Endothelial cell (in vitro differentiated cells): ENCODE data around the gene FTO. TPM values are rescaled to one million over a fixed set of nuclear protein-coding genes. Genes with fewer than 3 reads are reported as not detected.

ENCODE experiments used
- DNase-seq: peaks from one replicate; pipeline ENCODE4 v3.0.0; 2021; ENCODE audit warnings: low spot score
- H3K27ac Mint-ChIP-seq: one replicate; pipeline ENCODE4 v1.8.0; 2021; ENCODE audit warnings: mixed read lengths, inconsistent platforms; ENCODE audit not compliant: unreplicated experiment
- H3K27me3 Mint-ChIP-seq: one replicate; pipeline ENCODE4 v1.8.0; 2021; ENCODE audit warnings: mild to moderate bottlenecking, moderate library complexity, mixed read lengths, inconsistent platforms; ENCODE audit not compliant: unreplicated experiment
- H3K36me3 Mint-ChIP-seq: one replicate; pipeline ENCODE4 v1.8.0; 2021; ENCODE audit warnings: mild to moderate bottlenecking, low read depth, mixed read lengths, inconsistent platforms; ENCODE audit not compliant: unreplicated experiment
- H3K4me1 Mint-ChIP-seq: one replicate; pipeline ENCODE4 v1.8.0; 2021; ENCODE audit warnings: mild to moderate bottlenecking, mixed read lengths, inconsistent platforms; ENCODE audit not compliant: unreplicated experiment
- H3K4me3 Mint-ChIP-seq: one replicate; pipeline ENCODE4 v1.8.0; 2021; ENCODE audit warnings: mild to moderate bottlenecking, mixed read lengths, inconsistent platforms; ENCODE audit not compliant: unreplicated experiment
- H3K9me3 Mint-ChIP-seq: one replicate; pipeline ENCODE4 v1.8.0; 2021; ENCODE audit warnings: mixed read lengths, inconsistent platforms; ENCODE audit not compliant: unreplicated experiment
- total RNA-seq: library from RNA; stranded (reverse); fragmentation: NEBNext Ultra II Directional; extraction: Animal tissue kit (Norgen Biotek cat#: 25700); gene quantifications from one replicate; pipeline ENCODE4 v1.2.1, GENCODE V29; 2021; ENCODE audit not compliant: unreplicated experiment
- TF ChIP-seq, protein P1 (sequence below): fragments of 200-600 bp; sonication (generic); IDR thresholded peaks from one replicate; pipeline ENCODE4 v1.5.0; 2021; ENCODE audit warnings: antibody characterized with exemption; ENCODE audit not compliant: unreplicated experiment

The FTO gene
- total RNA-seq, 1 donor from 2014 or later = 83.8 TPM

DNA sequence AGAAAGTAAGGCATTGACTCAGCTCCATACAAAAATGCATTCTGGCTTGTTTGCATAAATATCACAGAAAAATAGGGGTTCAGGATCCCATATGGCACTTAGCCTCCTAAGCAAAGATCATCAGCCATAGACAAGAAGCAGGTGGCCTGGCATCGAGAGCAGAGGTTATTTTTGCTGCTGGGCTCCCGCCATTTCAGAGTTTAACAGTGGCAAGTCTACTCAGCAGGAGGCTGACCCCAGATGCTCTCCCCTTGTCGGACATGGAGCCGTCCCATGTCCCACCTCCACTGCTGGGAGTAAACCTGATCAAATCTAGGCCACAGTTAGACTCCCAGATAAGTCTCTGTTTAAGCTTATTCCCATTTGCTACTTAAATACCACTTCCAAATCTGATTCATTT lies 269.1 kb downstream of the FTO start:
- Mint-ChIP-seq H3K4me1 (no peaks in the 10 kb centered on the region), H3K9me3 (no peaks in the 10 kb centered on the region), H3K4me3 (no peak overlapping the region), H3K27ac (no peak overlapping the region), H3K36me3 (no peaks in the 10 kb centered on the region), H3K27me3 (no peaks in the 10 kb centered on the region)
- DNase-seq = no peak
- TF ChIP-seq, protein P1, sequence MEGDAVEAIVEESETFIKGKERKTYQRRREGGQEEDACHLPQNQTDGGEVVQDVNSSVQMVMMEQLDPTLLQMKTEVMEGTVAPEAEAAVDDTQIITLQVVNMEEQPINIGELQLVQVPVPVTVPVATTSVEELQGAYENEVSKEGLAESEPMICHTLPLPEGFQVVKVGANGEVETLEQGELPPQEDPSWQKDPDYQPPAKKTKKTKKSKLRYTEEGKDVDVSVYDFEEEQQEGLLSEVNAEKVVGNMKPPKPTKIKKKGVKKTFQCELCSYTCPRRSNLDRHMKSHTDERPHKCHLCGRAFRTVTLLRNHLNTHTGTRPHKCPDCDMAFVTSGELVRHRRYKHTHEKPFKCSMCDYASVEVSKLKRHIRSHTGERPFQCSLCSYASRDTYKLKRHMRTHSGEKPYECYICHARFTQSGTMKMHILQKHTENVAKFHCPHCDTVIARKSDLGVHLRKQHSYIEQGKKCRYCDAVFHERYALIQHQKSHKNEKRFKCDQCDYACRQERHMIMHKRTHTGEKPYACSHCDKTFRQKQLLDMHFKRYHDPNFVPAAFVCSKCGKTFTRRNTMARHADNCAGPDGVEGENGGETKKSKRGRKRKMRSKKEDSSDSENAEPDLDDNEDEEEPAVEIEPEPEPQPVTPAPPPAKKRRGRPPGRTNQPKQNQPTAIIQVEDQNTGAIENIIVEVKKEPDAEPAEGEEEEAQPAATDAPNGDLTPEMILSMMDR = no peak

DNA sequence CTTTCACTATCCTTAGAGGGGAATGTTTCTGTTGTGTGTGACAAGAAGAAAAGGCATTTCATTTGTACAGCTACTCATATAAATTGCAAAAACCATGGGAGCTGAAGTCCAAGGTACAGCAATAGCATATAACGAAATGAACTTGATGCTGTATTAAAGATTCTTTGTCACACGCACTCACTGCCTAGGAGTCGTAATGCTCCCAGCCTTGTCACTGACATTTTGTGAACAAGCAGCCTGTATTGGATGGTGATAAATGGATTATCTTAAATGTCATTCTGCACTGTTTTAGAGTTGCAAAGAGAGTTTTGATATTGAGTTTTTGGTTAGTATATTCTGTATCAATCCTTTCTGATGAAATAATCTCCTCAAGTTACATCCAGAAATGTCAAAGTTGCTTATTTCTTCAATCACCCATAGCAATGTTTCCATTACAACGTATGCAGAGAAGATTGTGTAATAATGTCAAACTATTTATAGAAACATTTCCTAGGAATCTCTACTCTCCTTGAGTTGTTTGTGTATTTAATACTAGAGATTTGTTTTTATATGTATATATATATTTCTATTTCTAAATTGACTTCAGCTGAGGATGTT lies 270.6 kb downstream of the FTO start:
- Mint-ChIP-seq H3K4me3 (no peak overlapping the region), H3K27ac (no peak overlapping the region), H3K4me1 (no peaks in the 10 kb centered on the region), H3K27me3 (no peaks in the 10 kb centered on the region), H3K36me3 (no peaks in the 10 kb centered on the region), H3K9me3 (no peaks in the 10 kb centered on the region)
- TF ChIP-seq, protein P1 = no peak
- DNase-seq = no peak

DNA sequence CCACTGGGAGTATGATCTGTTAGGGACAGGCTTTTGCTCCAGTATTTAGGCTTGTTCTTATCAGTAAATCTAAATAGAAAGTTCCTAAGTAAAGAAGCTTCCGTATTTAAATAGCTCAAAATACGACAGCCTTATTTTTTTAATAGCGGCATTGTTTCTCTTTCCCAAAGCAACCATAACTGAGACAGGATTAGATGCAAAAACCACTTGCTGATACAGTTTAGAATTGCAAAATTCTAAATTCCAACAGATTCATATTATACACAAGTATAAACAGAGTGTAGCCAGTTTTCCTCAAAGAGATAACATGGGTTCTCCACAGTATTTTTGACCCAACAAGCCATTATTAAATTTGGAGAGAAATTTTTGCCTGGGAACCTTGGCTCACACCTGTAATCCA lies 276.7 kb downstream of the FTO start:
- H3K9me3 Mint-ChIP-seq = no peaks in the 10 kb centered on the region
- no peak for DNase-seq
- H3K4me1 Mint-ChIP-seq = no peaks in the 10 kb centered on the region
- TF ChIP-seq, protein P1 = no peak
- no peaks in the 10 kb centered on the region for H3K27me3 Mint-ChIP-seq
- H3K4me3 Mint-ChIP-seq = no peak overlapping the region
- H3K36me3 Mint-ChIP-seq = no peaks in the 10 kb centered on the region
- H3K27ac Mint-ChIP-seq = no peak overlapping the region

- TF ChIP-seq, protein P1 = no peak
- Mint-ChIP-seq H3K4me1 (peaks cover 5% of the 10 kb centered on the region), H3K27me3 (no peaks in the 10 kb centered on the region), H3K9me3 (no peaks in the 10 kb centered on the region), H3K36me3 (no peaks in the 10 kb centered on the region), H3K27ac (no peak overlapping the region), H3K4me3 (no peak overlapping the region)
- no peak for DNase-seq
These were observed 278.7 kb downstream of the FTO start for GRCh38 chr16:53982631-53983042.

GRCh38 chr16:53984936-53985335 lies 281.0 kb downstream of the FTO start:
- no peaks in the 10 kb centered on the region for H3K9me3 Mint-ChIP-seq
- no peaks in the 10 kb centered on the region for H3K36me3 Mint-ChIP-seq
- DNase-seq = no peak
- no peak overlapping the region for H3K27ac Mint-ChIP-seq
- no peak overlapping the region for H3K4me3 Mint-ChIP-seq
- TF ChIP-seq, protein P1 = no peak
- peaks cover 5% of the 10 kb centered on the region for H3K4me1 Mint-ChIP-seq
- H3K27me3 Mint-ChIP-seq = peaks cover 2% of the 10 kb centered on the region
